HL-60/S4 (cell line): ENCODE data around the gene LDB3.

ENCODE experiments used
- in situ Hi-C: fragments of 300-500 bp; cut with MboI; formaldehyde crosslinking; loops from 2 replicates; pipeline ENCODE4 v1.14.3; 2022; ENCODE audit warnings: low sequenced_read_pairs

Gene LDB3

GRCh38 chr10:86663576-86664339 is 4.6 kb upstream of the LDB3 start:
- in situ Hi-C loops, result no loop called here

GRCh38 chr10:86664341-86665217 is 3.7 kb upstream of the LDB3 start:
- in situ Hi-C loops, result no loop called here

- in situ Hi-C loops, result no loop called here
Observed at GRCh38 chr10:86665218-86665607, 3.1 kb upstream of the LDB3 start.

GRCh38 chr10:86665868-86666267 is 2.4 kb upstream of the LDB3 start:
- in situ Hi-C loops, result no loop called here

- in situ Hi-C loops, result no loop called here
Observed at GRCh38 chr10:86666538-86666937, 1.8 kb upstream of the LDB3 start.

- in situ Hi-C loops, result no loop called here
Observed at GRCh38 chr10:86667421-86668181, 710 bp upstream of the LDB3 start.

DNA sequence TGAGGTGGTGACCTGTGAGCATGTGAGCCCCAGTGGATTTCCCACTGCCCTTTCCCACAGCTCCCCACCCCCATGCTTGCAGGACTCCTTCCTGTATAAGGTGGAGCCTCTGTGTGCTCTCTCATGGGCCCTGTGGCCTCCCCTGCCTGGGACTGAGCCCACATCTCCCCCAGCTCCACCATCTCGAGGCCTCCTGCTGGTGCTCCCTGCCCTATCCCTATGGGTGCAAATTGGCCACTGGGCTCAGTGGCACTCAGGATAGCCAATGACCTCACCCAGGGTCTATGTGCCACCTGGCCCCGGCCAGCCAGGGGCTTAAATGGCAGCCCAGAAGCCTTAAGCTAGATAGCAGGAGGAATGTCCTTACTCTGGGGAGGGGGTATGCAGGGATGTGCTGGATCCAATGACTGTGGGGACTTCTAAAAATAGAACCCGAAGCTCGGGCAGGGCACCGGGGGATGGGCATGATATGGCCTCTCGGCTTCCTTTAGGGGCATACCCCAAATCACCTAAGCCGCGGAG is 2.0 kb downstream of the LDB3 start:
- in situ Hi-C loops, result no loop called here

GRCh38 chr10:86670876-86671275 is 2.6 kb downstream of the LDB3 start:
- in situ Hi-C loops, result no loop called here

DNA sequence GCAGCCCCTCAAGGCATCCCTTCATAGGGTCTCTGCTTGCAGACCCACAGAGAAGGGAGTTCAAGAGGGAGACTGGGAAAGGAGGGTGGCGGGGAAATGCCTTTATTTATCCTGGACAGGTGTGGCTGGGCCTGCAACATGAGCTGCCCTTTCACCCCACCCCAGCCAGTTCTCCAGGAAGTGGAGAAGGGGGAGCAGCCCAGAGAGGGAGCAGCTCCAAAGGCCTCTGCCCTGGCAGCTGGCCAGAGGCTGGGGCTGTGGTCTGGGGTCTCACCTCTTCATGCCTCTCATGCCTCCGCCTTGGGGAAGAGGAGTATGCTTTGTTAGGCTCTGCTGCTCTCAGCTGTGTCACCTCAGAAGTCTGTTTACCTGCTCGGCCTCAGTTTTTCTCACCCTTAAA is 3.1 kb downstream of the LDB3 start:
- in situ Hi-C loops, result no loop called here

DNA sequence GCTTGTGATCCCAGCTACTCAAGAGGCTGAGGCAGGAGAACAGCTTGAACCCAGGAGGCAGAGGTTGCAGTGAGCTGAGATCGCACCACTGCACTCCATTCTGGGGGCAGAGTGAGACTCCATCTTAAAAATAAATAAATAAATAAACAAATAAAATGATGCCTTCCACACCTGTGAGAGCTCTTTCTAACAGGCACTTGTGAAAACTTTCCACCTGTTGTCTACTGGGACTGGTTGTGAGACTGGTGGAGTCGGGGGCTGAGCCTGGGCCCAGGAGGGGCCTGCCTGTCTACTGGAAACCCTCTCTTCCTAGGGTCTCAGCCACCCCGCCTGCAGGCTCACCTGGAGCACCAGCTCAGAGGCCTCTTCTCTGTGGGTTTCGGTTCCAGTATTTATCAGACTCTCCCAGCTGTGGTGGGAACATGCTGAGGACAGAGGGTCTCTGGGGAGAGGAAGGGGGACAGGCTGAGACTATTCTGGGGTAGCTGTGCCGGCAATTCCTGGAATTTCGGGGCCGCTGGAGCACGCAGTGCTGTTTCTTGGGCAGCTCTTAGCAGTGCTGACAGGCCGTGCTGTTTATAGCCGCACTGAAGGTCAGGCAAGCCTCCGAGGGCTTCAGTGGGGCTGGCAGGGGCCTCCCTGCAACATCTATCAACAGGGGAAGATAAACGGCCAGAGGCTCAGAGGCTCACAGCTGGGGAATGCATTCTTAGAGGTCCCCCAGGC is 3.8 kb downstream of the LDB3 start:
- in situ Hi-C loops, result no loop called here

GRCh38 chr10:86673216-86673826 is 5.0 kb downstream of the LDB3 start:
- in situ Hi-C loops, result no loop called here

GRCh38 chr10:86673827-86674581 is 5.7 kb downstream of the LDB3 start:
- in situ Hi-C loops, result no loop called here

- in situ Hi-C loops, result no loop called here
Observed at GRCh38 chr10:86674912-86675311, 6.6 kb downstream of the LDB3 start.

- in situ Hi-C loops, result no loop called here
Observed at GRCh38 chr10:86677374-86677773, 9.1 kb downstream of the LDB3 start.

- in situ Hi-C loops, result no loop called here
Observed at GRCh38 chr10:86678999-86679792, 10.9 kb downstream of the LDB3 start.

- in situ Hi-C loops, result no loop called here
Observed at GRCh38 chr10:86681047-86681446, 12.7 kb downstream of the LDB3 start.

DNA sequence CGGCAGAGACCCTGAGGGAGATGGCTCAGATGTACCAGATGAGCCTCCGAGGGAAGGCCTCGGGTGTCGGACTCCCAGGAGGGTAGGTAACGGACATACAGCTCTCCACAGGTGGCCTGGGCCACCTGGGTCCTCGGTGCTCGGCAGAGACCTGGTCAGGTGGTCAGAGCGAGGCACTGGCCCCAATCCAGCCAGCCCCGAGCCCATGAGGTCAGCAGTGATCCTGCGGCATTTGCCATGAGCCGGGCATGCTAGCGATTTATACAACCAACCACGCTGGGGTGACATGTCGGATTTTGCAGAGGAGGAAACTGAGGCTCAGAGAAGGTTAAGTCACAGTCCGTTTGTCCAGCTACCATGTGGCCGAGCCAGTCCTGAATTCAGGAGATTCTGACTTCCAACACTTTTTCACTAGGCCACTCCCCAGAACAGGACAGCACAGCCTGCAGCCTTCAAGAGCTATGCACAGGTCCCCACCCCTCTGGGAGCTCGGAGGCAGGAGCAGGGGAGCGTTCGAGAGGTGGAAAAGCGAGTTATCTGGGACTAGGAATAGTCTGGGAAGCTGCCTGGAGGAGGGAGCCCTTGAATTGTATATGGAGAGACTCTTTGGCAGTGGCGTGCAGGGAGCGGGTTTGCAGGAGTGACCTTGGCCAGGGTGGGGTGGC is 13.5 kb downstream of the LDB3 start:
- in situ Hi-C loops, result no loop called here

DNA sequence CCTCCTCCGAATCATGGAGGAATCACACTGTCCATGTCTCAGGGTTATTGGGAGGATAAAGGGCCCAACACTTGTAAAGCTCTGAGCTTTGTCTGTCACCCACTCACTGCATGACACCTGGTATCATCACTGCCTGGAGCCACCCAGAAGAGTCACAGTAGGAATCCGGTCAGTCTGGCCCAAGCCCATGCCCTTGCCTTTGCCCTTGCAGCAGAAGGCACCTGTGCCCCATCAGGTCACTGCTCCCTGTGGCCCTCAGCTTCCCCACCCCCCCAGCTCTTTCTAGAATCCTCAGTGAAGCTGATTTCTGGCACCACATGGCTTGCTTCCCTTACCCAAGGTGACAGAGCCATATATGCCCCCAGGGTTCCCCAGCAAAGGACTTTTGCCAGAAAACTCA is 14.4 kb downstream of the LDB3 start:
- in situ Hi-C loops, result no loop called here
